Activated CD4-positive, alpha-beta T cell treated with anti-CD3 and anti-CD28 coated beads for 1 hour (primary cell): ENCODE measurements around the gene TOP3A.

Experiments
- DNase-seq: peaks from one replicate; pipeline ENCODE4 v3.0.0-alpha.2; 2020

TOP3A gene

DNA sequence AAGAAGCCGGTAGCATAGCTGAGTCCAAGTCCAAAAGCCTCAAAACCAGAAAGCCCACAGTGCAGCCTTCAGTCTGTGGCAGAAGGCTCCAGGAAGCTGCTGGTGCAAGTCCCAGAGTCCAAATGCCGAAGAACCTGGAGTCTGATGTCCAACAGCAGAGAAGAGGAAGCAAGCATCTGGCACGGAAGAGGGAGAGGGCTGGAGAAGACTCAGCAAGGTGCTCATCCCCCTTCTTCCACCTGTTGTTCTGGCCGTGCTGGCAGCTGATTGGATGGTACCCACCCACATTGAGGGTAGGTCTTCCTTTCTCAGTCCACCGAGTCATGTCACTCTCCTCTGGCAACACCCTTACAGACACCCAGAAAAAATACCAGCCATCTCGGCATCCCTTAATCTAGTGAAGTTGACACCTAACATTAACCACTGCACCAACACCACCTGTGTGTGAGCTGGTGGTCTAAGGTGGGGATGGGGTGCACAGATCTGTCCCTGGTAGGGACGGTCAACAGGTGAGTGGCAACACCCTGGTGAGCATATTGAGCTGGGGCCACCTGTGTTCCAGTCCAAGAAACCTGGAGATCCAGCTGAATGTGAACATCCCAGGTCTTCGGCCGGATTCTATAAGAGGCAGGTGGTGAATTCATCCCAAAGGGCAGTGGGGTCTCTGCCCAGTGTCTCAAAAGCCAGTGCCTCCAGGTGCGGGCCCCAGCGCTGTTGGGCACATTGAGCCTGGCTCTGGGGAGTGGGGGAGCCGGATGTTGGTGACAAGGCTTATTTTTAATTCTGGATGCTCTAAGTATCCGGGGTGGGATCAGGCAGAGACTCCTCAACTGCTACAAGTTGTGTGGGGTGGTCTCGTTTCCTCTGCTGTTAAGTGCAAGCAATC, 44.5 kb downstream of the TOP3A start:
- no peak for DNase-seq

DNA sequence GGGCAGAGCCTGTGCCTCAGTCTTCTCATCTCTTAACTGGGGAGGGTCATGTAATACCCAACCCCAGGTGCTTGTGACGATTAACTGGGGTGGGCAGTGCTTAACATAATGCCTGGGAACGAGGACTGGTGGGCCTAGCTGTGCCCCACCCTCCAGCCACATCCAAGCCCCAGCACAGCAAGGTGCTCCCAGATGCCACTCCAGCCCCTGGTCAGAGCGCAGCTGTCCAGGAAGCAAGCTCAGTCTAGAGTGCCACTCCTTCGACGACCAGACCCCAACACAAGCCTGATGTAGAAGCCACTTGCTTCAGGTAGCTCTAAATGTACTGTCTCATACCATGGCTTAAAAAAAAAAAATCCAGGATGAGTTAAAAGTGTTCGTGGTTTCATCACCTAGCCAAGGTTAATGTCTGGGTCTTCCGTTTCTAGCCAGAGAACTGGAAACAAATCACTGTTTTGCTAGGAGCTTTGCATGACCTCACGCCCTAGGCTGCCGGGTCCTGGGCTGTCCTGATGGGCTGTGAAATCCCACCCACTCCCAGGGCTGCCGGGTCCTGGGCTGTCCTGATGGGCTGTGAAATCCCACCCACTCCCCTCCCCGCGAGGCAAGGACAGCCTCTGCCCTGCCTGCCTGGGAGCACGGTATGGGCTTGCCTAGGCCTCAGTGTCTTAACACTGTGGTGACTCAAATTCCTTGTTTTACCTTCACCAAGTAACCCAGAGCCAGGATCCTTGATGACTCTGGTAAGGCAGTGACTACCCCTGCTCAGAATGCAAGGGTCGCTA, 46.7 kb downstream of the TOP3A start:
- no peak for DNase-seq

DNA sequence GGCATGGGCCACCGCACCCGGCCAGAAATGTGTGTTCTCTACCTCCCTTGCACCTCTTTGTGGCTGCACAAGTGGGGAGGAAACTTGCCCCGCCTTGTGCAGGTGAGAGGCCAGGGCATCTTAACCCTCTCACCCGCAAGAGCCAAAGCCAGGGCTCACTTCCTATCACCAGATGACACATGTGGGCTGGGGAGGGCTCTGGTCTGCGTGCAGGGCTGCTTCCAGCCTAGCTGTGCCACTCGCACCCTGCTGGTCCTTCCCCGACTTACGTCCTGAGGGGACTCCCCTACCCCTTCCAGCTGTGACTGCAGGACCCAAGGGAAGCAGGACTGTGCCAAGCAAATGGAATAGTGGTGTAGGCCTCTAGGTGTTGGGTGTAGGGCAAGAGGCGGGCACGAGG, 47.4 kb downstream of the TOP3A start:
- no peak for DNase-seq

DNA sequence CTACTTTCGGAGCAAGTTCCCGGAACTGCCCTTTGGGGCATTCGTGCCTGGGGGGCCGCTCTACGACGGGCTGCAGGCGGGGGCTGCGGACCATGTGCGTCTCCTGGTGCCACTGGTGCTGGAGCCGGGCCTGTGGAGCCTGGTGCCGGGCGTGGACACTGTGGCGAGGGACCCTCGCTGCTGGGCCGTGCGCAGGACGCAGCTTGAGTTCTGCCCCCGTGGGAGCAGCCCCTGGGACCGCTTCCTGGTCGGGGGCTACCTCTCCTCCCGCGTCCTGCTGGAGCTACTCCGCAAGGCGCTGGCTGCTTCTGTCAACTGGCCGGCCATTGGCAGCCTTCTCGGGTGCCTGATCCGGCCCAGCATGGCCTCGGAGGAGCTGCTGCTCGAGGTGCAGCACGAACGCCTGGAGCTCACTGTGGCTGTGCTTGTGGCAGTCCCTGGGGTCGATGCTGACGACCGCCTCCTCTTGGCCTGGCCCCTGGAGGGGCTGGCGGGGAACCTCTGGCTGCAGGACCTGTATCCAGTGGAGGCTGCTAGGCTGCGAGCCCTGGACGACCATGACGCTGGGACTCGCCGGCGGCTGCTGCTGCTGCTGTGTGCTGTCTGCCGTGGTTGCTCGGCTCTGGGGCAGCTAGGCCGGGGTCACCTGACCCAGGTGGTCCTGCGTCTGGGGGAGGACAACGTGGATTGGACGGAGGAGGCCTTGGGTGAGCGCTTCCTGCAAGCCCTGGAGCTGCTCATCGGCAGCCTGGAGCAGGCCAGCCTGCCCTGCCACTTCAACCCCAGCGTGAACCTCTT, 50.7 kb downstream of the TOP3A start:
- DNase-seq: no peak

DNA sequence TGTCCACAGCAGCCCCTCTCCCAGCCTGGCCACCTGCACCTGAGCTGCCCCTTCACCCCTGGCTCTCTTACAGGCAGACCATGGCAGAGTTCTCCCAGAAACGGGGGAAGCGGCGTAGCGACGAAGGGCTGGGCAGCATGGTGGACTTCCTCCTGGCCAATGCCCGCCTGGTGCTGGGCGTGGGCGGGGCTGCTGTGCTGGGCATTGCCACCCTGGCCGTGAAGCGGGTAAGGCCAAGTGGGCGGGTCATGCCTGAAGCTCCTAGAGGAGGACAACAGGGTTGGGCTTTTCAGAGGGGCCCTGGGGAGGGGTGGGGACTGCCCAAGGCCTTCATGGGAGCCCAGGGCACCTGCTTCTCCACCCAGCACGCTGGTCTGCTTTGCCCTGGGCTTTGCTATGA, 52.2 kb downstream of the TOP3A start:
- DNase-seq: no peak

DNA sequence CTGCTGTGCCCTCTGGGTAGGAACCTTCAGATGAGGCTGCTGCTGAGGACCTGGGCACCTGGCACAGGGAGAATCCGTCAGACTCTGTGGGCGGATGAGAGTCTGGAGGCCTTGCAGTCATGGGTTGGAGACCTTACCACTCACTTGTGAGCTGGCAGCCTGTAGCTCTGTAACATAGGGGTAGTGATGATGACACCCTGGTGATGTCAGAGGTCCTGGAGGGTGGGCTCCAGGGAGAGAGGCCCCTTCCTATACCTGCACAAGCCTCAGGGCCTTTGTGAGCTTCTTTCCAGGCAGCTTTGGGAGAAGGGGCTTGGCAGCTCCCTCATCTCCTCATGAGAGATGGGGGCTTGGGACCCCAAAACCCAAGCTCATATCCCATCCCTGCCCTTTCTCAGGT, 52.7 kb downstream of the TOP3A start:
- DNase-seq: no peak

DNA sequence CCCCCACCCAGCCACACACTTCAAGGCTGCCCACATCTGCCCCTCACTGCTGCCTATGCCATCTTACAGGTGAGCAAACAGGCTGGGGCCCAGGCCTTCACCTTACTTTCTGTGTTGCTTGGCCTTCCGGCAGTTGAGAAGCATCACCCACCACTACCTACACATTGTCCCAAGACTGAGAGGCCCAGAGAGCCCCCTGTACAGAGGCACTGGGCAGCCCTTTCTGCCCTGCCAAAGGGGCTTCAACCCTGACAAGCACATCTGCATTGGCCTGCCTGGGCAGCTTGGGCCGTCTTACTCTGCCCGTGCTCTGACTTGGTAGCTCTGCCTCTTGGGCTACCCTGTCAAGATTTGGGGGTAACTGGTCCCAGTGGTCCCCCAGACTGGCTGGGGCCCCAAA, 53.1 kb downstream of the TOP3A start:
- no peak for DNase-seq

DNA sequence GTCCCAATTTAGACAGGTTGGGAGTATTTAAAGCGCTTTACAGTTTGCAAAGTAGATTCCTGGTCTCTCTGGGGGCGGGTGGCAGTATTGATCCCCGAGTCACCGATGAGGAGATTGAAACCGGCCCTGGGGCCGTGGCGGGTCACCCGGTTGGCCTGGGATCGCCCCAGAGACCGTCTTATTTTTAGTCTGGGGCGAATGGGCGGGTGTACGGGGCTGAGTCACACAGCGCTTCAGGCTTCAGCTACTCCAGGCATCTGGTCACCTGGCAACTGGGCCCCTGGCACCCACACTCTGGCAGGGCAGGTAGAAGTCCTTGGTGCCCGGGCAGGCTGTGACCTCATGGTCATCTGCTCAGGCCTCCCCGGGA, 53.7 kb downstream of the TOP3A start:
- no peak for DNase-seq

DNA sequence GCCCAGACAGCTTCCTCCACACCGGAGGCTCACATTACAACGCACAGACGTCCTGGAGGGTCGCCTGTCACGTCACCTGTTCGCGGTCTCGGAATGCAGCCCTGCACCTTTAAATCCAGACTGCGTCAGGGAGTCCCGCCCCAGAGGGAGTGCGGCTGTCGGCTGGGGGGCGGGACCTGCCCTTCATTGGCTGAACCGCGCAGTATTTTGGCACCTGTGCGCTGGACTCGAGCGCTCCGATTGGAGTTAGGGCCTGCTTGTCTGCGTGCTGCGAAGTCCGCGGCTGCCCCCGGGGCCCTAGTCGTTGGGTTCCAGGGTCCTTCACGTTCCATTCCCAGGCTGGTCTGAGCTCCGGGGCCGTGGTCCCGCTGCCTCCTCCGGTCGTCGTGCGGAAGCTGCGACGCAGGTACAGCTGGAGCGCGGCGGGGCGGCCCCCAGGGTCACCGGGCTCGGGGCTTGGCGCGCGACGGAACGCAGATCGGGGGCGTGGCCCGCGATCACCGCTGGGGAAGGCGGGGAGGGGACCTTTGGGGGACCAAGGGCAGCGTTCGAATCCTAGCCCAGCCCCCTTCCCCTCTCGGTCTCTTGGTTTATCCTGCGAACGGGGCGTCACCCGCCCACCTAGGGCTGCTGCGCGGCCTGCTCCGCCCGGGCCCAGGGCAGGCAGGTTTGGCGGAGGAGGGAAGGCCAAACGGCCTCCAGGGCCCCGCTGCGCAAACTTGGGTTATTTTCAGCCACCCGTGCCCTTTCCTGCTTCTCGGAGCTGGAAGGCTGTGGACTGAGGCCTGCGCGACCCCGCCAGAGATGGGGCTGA, 54.3 kb downstream of the TOP3A start, which contains the start of gene MIEF2:
Gene MIEF2, plus strand, starts transcription at position 331 of the 814 bp plus-strand sequence. CDS start 2,059 bp downstream, outside the sequence.
- peak; percentile 84 for DNase-seq

DNA sequence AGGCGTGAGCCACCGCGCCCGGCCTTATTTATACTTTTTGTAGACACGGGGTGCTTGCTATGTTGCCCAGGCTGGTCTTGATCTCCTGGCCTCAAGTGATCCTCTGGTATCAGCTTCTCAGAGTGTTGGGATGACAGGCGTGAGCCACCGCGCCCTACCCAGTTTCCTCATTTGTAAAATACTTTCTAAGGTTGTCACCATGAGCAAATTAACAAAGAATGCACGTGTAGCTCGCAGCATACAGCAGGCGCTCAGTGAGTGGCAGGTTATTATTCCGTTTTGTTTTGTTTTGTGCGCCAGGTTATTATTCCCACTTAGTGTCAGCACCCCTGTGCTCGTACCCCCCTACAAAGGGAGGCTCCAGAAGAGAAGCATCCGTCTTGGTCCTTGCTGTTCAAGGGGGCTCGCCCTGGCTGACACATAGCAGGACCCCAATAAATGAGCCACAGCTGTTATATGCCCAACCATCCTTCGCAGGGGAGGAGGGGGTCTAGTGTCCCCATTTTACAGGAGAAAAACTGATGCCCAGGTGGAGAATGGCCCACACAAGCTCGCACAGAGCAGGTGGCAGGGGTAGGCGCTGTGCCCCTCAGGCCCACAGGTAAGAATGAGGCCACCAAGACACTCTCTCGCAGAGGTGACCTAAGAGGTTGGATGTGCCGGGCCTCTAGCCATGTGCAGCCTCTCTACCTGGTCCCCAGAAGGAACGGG, 55.0 kb downstream of the TOP3A start:
- DNase-seq: no peak

DNA sequence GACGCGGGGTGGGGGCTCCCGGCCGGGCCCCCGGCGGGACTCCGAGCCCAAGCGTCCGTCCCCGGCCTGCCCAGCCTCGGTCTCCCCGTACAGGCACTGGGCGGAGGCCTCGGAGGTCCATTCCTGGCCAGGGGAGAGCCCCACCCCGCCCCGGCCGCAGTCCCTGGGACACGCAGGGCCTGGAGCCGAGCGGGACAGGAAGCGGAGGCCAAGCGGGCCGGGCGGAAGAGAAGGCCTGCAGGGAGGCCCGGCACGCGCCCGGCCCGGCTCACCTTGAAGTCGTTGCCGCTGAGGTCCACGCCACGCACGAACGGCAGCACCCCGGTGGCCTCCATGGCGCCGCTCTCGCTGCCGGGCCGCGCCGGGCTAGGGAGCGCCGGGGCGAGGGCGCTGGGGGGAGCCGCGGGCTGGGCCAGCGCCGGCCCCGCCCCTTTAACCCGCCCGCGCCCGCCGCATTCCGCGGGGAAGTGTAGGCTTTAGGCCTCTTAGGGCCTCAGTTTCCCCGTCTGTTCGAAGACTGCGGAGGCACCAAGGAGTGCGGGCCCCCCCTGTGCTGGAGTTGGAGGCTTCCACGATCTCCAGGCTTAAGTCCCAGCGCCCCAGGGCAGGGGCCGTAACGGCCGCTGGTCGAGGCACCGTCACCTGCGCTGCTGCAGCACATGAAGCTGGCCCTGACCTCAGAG, 56.3 kb downstream of the TOP3A start, which contains the start of gene FLII:
Gene FLII, minus strand, starts transcription at position 383 of the 683 bp plus-strand sequence. Its CDS starts 48 bp downstream, at position 335.
- DNase-seq: peak; percentile 39

DNA sequence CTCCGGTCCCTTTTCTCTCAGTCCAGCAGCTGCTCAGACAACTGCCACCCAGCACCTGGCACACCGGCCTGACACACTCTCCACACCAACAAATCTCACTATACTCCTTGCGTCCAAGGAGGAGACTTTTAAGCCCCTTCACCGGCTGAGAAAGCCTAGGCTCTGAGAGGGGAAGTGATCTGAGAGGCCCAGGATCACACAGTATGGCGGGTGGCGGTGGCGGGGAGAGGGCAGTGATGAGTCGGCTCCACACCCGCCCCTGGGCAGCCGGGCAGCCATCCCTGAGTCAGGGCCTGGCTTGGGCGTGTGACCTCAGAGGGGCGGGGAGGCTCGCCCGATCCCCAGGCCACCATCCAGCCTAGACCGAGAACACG, 56.8 kb downstream of the TOP3A start:
- no peak for DNase-seq

DNA sequence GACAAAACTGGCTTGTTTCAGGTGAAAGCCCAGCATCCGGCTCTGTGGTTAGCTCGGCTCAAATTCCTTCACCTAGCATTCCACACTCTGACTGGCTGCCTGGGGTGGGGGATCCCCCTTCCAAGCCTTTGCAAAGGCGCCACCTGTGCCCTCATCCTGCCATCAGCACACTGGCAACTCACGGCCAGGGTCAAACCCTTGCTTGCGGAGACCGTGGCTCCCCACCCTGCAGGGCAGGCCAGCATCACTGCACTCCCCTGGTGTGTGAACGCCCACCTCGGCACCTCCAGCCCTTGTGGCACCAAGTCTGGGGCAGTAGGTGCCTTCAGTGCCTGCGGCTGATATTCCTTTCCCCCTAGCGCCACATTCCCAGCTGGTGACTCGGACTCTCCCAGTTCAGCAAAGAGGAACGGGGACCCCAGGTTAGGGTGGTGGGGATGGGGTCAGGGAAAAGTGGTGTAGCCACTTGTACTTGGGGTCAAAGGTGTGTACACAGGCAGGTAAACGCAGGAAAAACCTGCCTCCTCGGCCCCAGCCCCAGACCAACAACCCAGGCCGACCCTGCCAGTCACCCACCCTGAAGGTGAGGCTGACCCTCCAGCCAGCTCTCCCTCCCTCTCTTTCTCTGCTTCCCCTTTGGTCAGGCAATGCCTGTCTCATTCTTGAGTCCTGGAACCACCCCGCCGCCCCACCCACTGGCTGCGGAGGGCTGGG, 57.4 kb downstream of the TOP3A start:
- DNase-seq: no peak

DNA sequence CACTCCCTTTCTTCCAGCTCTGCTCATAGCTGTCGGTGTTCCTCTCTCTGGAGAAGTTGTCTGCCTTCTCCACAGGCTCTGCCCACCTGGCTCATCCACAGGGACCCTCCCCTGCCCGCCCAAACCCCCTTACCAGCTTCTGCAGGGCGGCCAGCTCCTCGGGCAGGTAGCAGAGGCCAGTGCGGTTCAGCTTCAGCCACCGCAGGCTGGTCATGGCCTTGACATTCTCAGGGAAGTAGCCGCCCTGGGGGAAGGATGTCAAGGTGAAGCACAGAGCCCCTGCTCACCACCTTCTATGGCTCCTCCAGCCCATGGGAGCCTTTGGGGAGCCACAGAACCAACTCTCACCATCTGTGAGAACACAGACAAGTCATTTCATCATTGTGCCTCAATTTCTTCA, 58.0 kb downstream of the TOP3A start:
- DNase-seq: no peak

DNA sequence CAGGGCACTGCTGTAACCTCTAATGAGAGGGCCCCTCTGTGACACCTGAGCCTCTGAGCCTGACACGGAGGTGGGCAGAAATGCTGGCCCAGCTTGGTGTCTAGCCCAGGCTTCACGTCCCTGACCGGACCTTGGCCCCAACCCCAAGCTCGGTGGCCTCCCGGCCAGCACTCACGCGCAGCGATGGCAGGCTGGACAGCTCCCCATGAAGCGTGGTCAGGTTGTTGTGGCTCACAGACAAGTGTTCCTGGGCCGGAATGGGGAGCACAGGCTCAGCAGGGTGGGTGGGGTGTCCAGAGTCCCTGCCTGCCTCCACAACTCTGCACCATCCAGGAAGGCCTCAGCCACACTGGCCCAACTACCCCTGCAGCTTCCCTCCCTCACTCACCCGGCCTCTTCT, 58.4 kb downstream of the TOP3A start:
- DNase-seq: no peak

DNA sequence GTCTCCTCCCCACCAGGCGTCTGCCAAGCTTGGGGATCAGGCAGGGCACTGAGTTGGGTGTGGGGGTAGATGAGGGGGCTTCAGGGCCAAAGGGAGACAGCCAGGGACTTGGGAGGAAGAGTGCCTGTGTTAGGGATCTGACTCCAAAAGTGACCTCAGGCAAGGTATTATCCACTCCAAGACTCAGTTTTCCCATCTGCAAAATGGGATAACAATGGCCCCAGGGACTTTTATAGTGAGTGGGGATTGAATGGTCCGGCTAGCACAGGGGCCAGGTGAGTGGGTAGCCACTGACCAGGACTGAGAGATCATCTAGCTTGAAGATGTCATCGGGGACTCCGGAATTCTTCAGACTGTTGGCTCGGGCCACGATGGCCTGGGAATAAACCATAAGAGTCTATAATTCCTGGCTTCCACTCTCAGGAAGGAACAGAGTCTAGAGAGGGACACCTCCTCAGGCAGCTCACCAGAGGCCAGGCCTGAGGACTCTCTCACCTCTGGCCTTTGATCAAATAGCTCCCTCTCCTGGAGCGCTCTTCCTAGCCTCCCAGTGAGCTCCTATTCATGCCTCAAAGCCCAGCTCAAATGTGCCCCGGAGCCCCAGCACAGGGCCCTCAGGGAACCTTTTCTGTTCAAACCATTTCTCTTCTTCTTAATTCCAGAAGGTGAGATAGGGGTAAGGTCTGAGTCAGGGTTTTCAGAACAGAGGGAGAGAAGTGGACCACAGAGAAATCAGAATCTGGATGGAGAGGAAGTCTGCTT, 59.7 kb downstream of the TOP3A start:
- no peak for DNase-seq

DNA sequence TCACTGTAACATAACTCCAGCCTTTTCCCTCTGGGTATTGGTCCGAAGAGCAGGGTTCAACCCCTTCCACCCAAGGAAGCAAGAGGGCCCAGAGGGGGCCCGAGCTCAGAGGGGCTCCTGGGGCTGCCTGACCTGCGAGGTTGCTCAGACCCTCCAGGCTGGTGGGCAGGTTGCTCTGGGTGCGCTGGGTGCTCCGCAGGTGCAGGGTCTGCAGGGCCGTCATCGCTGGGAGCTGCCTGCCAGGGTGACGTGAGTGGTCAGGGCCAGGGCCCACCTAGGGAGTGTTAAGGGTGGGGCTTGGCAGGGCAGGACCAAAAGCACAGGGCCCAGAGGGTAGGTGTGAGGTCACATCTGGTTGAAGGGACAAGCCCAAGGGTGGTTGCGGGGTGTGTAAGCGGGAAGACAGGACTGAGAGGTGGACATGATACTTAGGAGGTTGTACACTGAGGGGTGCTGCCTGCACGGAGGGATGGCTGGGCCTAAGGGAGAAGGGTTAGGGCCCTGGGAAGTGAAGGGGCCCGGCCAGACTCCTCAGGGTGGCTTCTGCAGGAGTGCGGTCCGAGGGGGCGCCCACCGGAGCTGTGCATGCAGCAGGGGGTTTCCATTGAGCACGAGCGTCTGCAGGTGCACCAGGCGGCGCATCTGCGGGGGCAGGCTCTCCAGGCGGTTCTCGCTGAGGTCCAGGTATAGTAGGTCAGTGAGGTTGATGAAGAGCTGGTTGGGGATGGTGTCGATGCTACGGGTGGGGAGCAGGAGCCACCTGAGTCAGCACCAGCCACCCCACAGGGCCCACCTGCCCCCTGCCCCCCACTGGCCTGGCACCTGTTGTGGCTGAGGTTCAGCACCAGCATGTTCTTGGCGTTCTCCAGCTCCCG, 60.6 kb downstream of the TOP3A start:
- DNase-seq: no peak

DNA sequence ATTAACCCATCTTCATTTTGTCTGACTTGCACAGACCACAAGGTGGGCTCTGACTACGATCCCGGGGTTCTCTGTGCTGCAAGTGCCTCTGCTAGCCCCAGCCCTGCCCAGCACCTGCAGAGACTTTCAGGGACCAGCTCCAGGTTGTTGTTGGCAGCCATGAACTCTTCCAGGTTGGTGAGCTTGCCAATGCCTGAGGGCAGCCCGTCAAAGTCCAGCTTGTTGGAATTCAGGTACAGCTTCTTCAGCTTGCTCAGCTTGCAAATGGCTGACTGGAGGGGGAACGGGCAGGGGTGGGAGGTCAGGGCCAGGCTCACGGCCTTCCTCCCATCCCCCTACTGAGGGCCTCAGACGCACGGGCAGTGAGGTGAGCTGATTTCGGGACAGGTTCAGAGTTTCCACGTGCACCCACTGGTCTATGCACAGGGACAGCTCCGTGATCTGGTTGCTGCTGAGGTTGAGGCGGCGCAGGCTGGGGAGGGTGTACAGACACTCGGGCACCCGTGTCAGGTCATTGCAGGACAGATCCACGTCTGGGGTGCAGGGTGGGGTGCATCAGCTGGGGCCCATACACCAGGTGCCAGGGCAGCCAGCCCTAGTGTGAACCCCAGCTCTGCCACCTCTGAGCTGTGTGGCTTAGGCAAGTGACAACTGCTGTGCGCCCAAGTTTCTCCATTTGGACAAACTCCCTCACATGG, 61.5 kb downstream of the TOP3A start:
- no peak for DNase-seq
